ENCODE data around the gene ING5.

DNA sequence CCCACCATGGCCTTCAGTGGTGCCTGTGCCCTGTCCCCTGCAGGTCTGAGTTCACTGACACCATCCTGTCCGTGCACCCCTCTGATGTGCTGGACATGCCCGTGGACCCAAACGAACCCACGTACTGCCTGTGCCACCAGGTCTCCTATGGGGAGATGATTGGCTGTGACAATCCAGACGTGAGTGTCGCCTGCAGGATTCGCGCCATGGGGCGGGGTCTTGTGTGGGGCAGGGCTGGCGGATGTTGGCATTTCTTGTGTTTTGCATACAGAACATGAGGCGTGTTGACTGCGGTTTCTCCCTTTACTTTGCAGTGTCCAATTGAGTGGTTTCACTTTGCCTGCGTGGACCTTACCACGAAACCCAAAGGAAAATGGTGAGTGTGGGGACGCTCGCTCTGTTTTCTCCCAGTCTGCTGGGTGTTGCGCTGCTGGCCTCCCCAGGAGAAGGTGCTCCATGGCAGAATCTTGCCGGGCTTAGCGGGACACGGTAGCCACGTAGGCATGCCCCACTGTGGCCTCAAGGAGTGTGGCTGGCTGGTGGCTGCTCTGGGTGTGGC is 21.1 kb downstream of the ING5 start:
- TF ChIP-seq POLR2A (IDR thresholded peaks at IDR 0.05), result no peak
- TF ChIP-seq, protein P1, sequence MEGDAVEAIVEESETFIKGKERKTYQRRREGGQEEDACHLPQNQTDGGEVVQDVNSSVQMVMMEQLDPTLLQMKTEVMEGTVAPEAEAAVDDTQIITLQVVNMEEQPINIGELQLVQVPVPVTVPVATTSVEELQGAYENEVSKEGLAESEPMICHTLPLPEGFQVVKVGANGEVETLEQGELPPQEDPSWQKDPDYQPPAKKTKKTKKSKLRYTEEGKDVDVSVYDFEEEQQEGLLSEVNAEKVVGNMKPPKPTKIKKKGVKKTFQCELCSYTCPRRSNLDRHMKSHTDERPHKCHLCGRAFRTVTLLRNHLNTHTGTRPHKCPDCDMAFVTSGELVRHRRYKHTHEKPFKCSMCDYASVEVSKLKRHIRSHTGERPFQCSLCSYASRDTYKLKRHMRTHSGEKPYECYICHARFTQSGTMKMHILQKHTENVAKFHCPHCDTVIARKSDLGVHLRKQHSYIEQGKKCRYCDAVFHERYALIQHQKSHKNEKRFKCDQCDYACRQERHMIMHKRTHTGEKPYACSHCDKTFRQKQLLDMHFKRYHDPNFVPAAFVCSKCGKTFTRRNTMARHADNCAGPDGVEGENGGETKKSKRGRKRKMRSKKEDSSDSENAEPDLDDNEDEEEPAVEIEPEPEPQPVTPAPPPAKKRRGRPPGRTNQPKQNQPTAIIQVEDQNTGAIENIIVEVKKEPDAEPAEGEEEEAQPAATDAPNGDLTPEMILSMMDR (IDR thresholded peaks at IDR 0.05 in 4 of 5, conservative IDR thresholded peaks at IDR 0.05 in 1 of 5), result no peak

All from gastrocnemius medialis (tissue), 4 donors.